Osteoblast (primary cell): ENCODE results near the gene RAB44. TPM values are rescaled to one million over a fixed set of nuclear protein-coding genes. Genes with fewer than 3 reads are reported as not detected.

Source experiments
- DNase-seq: peaks from one replicate; pipeline ENCODE4 v3.0.0; 2011; ENCODE audit warnings: low spot score, mixed read lengths; ENCODE audit not compliant: insufficient read length; ENCODE audit errors: missing footprints
- H2AFZ ChIP-seq: 2 replicates; pipeline ENCODE4 v1.6.0; 2011; ENCODE audit warnings: mild to moderate bottlenecking, low read length
- H3K27ac ChIP-seq: 2 replicates; pipeline ENCODE4 v1.5.1; 2011; ENCODE audit warnings: mild to moderate bottlenecking, low read depth, low read length, moderate library complexity
- H3K27me3 ChIP-seq: 2 replicates; pipeline ENCODE4 v1.6.0; 2012; ENCODE audit warnings: mild to moderate bottlenecking, control low read depth, inconsistent platforms, low read length, moderate library complexity; ENCODE audit not compliant: insufficient read depth
- H3K36me3 ChIP-seq: 2 replicates; pipeline ENCODE4 v1.5.1; 2011; ENCODE audit warnings: mild to moderate bottlenecking, low read length, control low read depth, moderate library complexity; ENCODE audit not compliant: insufficient read depth
- H3K4me1 ChIP-seq: 2 replicates; pipeline ENCODE4 v1.5.1; 2011; ENCODE audit warnings: mild to moderate bottlenecking, low read length, control low read depth, moderate library complexity; ENCODE audit not compliant: insufficient read depth
- H3K4me2 ChIP-seq: 2 replicates; pipeline ENCODE4 v1.6.0; 2011; ENCODE audit warnings: mild to moderate bottlenecking, low read length; ENCODE audit not compliant: insufficient read depth
- H3K4me3 ChIP-seq: fragments of 200-600 bp; sonication (generic); 3 replicates; pipeline ENCODE4 v1.5.1; 2012; ENCODE audit warnings: mild to moderate bottlenecking, low read length, inconsistent platforms; ENCODE audit not compliant: insufficient read depth
- H3K79me2 ChIP-seq: 2 replicates; pipeline ENCODE4 v1.6.0; 2012; ENCODE audit warnings: mild to moderate bottlenecking, low read length, control low read depth, inconsistent platforms; ENCODE audit not compliant: insufficient read depth
- H3K9me3 ChIP-seq: 2 replicates; pipeline ENCODE4 v1.5.1; 2011; ENCODE audit warnings: low read depth, low read length, control low read depth
- H4K20me1 ChIP-seq: 2 replicates; pipeline ENCODE4 v1.6.0; 2012; ENCODE audit warnings: mild to moderate bottlenecking, low read length, control low read depth; ENCODE audit not compliant: insufficient read depth
- total RNA-seq: library from RNA; depleted of rRNA; stranded (reverse); fragments of >200 nt; gene quantifications from 2 replicates; pipeline ENCODE4 v1.2.3, GENCODE V29; 2012
- TF ChIP-seq, protein P1 (sequence below): IDR thresholded peaks from 2 replicates; pipeline ENCODE4 v1.5.1; 2011; ENCODE audit warnings: mild to moderate bottlenecking, low read depth, low read length, moderate library complexity; ENCODE audit errors: extremely low read depth

RAB44 gene
- total RNA-seq, 1 donor, result 0.36 TPM

DNA sequence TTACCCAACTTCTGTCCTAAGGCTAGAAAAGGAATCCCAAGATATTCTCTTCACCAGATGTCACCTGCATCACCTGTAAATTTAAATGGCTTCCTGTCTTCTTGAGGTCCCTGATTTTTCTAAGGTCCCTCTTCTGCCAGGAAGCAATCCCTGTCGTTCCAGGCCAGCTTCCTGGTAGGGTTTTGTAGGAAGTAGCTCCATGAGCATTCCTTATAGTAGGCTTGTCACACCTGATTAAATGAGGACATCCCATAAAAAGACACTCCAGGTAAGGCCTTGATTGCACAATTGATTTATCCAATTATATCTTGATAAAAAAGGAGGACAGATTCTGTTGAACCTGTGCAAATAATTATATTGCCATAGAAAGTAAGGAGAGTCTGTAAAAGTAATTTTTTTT lies 8.7 kb downstream of the RAB44 start:
- Histone ChIP-seq H3K36me3 (no peaks in the 10 kb centered on the region), H3K9me3 (no peaks in the 10 kb centered on the region), H3K4me3 (no peak overlapping the region), H3K27ac (no peak overlapping the region), H4K20me1 (no peaks in the 10 kb centered on the region), H2AFZ (no peak overlapping the region), H3K27me3 (no peaks in the 10 kb centered on the region), H3K4me2 (no peak overlapping the region), H3K4me1 (peaks cover 2% of the 10 kb centered on the region), H3K79me2 (no peaks in the 10 kb centered on the region)
- TF ChIP-seq, protein P1, sequence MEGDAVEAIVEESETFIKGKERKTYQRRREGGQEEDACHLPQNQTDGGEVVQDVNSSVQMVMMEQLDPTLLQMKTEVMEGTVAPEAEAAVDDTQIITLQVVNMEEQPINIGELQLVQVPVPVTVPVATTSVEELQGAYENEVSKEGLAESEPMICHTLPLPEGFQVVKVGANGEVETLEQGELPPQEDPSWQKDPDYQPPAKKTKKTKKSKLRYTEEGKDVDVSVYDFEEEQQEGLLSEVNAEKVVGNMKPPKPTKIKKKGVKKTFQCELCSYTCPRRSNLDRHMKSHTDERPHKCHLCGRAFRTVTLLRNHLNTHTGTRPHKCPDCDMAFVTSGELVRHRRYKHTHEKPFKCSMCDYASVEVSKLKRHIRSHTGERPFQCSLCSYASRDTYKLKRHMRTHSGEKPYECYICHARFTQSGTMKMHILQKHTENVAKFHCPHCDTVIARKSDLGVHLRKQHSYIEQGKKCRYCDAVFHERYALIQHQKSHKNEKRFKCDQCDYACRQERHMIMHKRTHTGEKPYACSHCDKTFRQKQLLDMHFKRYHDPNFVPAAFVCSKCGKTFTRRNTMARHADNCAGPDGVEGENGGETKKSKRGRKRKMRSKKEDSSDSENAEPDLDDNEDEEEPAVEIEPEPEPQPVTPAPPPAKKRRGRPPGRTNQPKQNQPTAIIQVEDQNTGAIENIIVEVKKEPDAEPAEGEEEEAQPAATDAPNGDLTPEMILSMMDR, result no peak
- no peak for DNase-seq

- Histone ChIP-seq H3K79me2 (no peaks in the 10 kb centered on the region), H2AFZ (no peak overlapping the region), H3K4me3 (no peak overlapping the region), H3K4me2 (no peak overlapping the region), H3K9me3 (no peaks in the 10 kb centered on the region), H3K36me3 (no peaks in the 10 kb centered on the region), H3K27me3 (no peaks in the 10 kb centered on the region), H3K27ac (no peak overlapping the region), H4K20me1 (no peaks in the 10 kb centered on the region), H3K4me1 (no peaks in the 10 kb centered on the region)
- TF ChIP-seq, protein P1, result no peak
- DNase-seq, result no peak
Observed at GRCh38 chr6:36712816-36713215, 15.2 kb downstream of the RAB44 start.

DNA sequence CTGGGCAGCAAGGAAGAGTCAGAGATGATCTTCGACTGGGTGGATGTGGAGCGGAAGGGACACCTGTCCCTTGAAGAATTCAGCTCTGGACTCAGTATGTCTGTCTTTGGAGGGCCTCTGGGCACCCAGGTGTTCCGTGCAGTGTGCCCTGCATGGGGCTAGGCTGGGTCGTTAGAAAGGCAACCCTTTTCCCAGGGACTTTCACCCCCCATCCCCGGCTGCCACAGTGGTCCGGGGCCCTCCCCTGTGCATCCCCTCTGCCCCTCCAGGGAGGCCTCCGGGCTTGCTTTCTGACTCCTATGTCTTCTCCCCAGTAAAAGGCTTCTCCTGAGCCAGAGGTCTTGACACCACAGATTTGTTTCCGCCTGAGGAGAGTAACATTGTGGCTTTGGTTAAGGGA lies 16.2 kb downstream of the RAB44 start:
- DNase-seq, result no peak
- Histone ChIP-seq H3K27me3 (no peaks in the 10 kb centered on the region), H4K20me1 (no peaks in the 10 kb centered on the region), H2AFZ (no peak overlapping the region), H3K27ac (no peak overlapping the region), H3K4me1 (no peaks in the 10 kb centered on the region), H3K36me3 (no peaks in the 10 kb centered on the region), H3K79me2 (no peaks in the 10 kb centered on the region), H3K4me2 (no peak overlapping the region), H3K4me3 (no peak overlapping the region), H3K9me3 (no peaks in the 10 kb centered on the region)
- TF ChIP-seq, protein P1, result no peak

GRCh38 chr6:36714511-36714910 lies 16.9 kb downstream of the RAB44 start:
- Histone ChIP-seq H3K4me1 (no peaks in the 10 kb centered on the region), H3K9me3 (no peaks in the 10 kb centered on the region), H3K4me3 (no peak overlapping the region), H3K27ac (no peak overlapping the region), H3K27me3 (no peaks in the 10 kb centered on the region), H4K20me1 (no peaks in the 10 kb centered on the region), H3K36me3 (no peaks in the 10 kb centered on the region), H2AFZ (no peak overlapping the region), H3K4me2 (no peak overlapping the region), H3K79me2 (no peaks in the 10 kb centered on the region)
- TF ChIP-seq, protein P1, result no peak
- DNase-seq, result no peak
